HG03571 (cell line): ENCODE measurements around the gene ACVR1.

ENCODE experiments used
- ATAC-seq: cut with Tn5 transposase; IDR thresholded peaks from one replicate; pipeline ENCODE4 v1.9.1; 2021; ENCODE audit not compliant: unreplicated experiment

ACVR1 gene

GRCh38 chr2:157857881-157858280 is 18.2 kb downstream of the ACVR1 start:
- no peak for ATAC-seq

DNA sequence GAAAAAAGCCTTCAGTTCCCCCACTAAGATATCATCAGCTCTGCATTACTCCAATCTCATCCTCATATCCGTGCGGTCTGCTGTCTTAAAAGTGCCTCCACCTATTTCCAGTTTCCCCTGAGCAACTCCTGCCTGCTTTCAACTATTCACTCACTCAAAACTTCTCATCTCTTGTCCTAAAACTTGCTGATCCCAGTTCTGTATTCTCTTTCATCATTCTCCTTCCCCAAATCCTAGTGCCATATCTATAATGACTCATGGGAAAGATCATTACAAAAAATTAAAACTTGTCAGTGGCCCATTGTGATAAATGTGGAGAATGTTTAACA is 20.0 kb downstream of the ACVR1 start:
- ATAC-seq, result no peak

- no peak for ATAC-seq
These were observed 22.3 kb downstream of the ACVR1 start for GRCh38 chr2:157853820-157854219.

GRCh38 chr2:157853211-157853610 is 22.9 kb downstream of the ACVR1 start:
- no peak for ATAC-seq

GRCh38 chr2:157849591-157849990 is 26.5 kb downstream of the ACVR1 start:
- ATAC-seq, result no peak

- ATAC-seq, result no peak
These were observed 27.9 kb downstream of the ACVR1 start for GRCh38 chr2:157848213-157848612.

DNA sequence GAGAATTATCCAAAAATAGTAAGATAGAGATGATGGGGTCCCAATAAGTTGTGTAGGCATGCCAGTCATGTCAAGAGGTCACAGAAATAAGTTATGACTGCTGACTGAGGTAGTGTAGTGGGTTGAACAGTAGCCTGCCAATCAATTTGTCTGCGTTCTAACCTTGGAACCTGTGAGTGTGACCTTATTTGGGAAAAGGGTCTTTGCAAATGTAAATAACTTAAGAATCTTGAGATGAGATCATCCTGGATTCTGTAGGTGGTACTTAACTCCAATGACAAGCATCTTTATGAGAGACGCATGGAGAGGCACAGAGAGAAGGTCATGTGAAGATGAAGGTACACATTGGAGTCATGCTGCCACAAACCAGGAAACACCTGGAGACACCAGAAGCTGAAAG is 31.0 kb downstream of the ACVR1 start:
- no peak for ATAC-seq

GRCh38 chr2:157843935-157844334 is 32.2 kb downstream of the ACVR1 start:
- ATAC-seq, result no peak

- ATAC-seq, result no peak
These were observed 33.0 kb downstream of the ACVR1 start for GRCh38 chr2:157843081-157843480.

DNA sequence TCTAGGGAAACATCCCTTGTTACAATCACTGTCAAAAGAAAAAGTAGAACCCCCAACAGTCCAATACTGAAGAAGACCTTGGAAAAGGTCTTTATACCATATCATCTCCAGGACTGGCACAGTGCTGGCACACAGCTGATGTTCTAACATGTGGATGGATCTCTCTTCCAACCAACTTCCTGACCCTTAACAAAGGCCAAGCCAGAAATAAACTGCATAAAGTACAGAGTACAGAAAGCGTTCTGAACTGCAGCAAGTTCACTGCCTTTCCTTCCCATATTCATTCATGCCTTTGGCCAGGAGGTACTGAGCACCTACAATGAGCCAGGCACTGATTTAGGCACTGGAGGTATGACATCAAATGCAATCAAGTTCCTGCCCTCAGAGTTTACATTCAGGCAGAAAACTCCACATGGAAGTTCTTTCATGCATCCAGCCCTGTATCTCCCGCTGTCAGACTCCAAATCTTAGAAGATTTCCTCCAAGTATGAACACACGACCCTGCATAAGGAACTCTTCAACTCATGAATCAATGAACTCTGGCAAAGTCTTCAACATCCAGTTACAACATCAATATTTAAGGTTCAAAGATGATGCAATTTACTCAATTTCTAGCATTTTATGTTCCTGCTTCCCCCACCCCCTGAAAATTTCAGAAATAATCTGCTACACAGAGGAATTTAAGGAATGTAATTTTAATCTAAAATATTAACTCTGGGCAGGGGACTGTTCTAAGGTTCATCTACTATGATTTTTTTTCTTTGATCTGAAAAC is 33.8 kb downstream of the ACVR1 start:
- ATAC-seq, result no peak

GRCh38 chr2:157841485-157841884 is 34.6 kb downstream of the ACVR1 start:
- no peak for ATAC-seq

- ATAC-seq, result no peak
These were observed 35.5 kb downstream of the ACVR1 start for GRCh38 chr2:157840568-157841156.

DNA sequence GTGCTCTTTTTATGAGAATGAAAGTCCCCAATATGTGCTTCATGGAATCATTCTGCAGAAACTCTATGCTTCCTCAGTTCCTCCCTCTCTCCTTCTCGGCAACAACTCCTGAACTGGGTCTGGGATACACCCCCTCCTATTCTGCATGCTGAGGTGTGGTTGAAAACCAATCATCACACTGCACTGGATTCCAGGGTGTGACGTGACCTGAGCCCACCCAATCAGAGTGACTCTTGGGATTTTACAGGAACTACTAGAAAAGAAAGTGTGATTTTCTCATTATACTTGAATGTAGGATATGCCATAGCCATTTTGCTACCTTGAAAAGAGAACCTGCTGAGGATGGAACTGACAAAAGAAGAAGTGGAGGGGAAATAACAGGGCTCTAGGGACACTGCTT is 36.3 kb downstream of the ACVR1 start:
- no peak for ATAC-seq

DNA sequence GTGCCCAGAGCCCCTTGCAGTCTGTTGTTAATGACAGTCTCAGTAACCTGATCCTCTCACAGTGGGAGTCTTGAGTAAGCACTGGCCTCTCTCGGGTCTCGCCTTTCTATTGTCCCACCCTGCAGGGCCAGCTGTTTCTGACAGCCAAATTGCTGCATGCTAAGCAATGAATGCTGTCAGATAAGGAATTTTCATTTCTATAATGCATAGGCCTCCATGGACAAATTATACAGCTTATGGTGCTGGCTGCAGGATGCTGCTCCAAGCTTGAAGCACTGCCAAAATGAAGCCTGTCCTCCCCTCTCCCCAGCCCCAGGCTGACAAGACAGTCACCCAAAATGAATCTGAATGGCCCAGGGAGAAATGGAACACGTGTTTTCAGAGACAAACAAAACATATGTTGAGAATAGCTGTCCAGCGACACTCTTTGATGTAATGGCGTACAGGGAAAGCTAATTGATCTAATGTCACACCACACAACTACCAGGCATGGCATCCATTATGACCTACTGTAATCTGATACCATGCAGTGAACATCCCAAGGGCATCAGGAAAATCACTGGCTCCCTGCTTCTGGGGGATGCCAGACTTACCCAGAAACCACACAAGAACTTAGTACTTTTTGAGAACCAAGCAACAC is 36.8 kb downstream of the ACVR1 start:
- no peak for ATAC-seq

DNA sequence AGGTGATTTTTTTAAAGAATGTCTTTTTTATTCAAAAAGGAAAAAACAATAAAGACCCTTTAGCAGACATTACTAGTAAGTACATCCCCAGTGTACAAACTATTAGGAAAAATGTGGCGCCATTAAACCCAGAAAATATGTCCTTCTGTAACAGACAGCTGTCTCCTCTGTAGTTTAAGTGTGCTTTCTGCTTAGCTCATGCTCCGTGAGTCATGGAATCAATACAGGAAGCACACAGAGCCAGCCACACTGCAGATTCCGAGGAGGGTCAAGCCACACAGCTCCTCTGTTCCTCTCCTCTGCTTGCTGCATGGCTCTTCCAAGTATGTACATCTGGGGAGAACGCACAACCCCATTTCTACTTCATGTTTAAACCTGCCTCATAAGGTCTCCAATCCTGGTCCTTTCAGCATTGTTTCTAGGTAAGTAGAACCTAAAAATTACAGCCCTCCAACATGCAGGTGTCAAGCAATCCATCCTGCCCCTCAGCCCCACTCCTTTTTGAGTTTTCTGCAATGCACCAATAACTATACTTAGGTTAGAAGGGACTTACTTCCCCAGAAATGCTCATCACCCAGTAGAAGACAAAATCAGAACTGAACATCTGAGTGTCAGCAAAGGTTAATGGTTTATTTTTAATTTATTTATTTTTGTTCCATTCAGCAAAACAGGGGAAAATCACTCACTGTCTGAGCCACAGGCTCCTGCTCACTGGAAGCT is 37.5 kb downstream of the ACVR1 start:
- ATAC-seq, result no peak

DNA sequence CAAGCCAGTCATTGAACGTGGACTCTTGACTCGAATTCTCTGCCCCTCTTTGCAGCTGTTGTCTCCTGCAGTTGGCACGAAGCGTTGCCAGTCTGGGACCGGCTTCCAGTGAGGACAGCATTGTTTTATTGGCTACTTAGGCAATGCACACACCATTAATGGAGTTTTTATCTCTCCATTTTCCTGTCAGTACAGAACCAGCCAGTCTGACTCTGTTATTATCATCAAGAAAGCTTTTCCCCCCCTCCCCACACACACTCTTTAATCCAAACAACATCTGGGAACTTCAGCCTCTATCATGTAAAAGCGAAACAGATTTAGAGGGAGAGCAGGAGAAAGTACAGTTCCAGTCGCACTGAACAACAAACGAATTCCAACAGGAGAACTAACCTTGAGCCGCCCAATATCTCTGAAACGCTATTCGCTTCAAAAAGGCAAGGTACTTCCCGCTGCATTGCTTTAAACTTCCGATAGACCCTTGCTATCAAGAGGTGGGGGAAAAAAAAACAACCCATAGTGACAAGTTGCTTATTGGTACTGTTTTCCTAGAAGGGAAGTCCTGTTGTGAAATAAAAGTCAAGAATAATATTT is 38.2 kb downstream of the ACVR1 start:
- no peak for ATAC-seq

DNA sequence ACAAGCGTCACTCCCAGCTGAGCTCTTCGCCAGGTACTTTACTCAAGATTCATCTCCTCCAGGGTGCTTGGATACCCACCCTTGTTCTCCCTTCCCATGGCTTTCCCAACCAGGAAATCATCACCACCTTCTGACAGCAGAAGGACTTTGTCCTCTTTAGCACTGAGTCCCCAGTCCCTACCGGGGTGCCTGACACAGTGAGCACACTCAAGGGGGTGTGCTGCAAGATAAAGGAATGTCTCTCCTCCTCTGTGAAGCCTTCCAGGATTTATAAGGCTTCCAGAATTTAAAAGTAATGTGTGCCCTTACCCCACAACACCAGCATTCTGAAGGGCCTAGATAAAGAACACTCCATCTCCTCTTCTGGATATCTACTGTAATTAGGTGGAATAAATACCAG is 39.6 kb downstream of the ACVR1 start:
- ATAC-seq, result no peak

- ATAC-seq, result no peak
These were observed 40.7 kb downstream of the ACVR1 start for GRCh38 chr2:157835425-157835824.

DNA sequence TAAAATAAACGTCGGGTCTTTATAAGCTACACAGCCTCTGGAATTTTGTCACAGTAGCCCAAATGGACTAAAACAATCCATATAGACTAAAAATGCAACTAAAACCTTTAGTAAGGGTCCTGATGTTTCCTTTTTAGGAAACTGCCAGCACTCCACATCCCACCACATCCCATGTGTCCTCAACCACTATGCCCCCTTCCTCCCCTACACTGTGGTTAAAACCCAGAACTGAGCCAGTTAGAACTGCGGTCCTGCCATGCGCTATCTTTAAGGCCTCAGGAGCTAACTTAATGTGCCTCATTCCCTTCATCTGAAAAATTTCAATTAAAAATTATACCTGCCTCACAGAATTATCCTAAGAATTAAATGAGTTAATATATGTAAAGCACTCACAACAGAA is 41.1 kb downstream of the ACVR1 start:
- no peak for ATAC-seq

GRCh38 chr2:157833721-157834120 is 42.4 kb downstream of the ACVR1 start:
- ATAC-seq, result no peak

- ATAC-seq, result no peak
These were observed 44.4 kb downstream of the ACVR1 start for GRCh38 chr2:157831573-157832315.
